CD4-positive, CD25-positive, alpha-beta regulatory T cell (primary cell): Measurements from ENCODE around the gene WNK2. TPM values are rescaled to one million over a fixed set of nuclear protein-coding genes. Genes with fewer than 3 reads are reported as not detected.

Experiments
- ATAC-seq, 2 donors: fragments of 150-1000 bp; cut with Tn5 transposase; one replicate each; pipeline ENCODE4 v1.10.0; 2021; ENCODE audit warnings: low read depth in 2 of 2, moderate number of reproducible peaks in 2 of 2, moderate library complexity in 1 of 2
- DNase-seq, 3 donors: peaks; one replicate each; pipeline versions ENCODE4 v3.0.0 to v3.0.0-alpha.2; 2012 to 2022; ENCODE audit warnings: mixed read lengths in 1 of 3
- H3K27ac ChIP-seq: one replicate; pipeline ENCODE4 v1.7.0; 2013; ENCODE audit warnings: mild to moderate bottlenecking, low read length; ENCODE audit not compliant: insufficient read depth, poor library complexity, severe bottlenecking
- H3K27me3 ChIP-seq: one replicate; pipeline ENCODE4 v1.7.0; 2013; ENCODE audit warnings: low read length; ENCODE audit not compliant: control insufficient read depth, insufficient read depth
- H3K36me3 ChIP-seq: one replicate; pipeline ENCODE4 v1.7.0; 2013; ENCODE audit warnings: mild to moderate bottlenecking, low read length, moderate library complexity; ENCODE audit not compliant: control insufficient read depth, insufficient read depth
- H3K4me1 ChIP-seq: 2 replicates; pipeline ENCODE4 v1.7.0; 2013; ENCODE audit warnings: mild to moderate bottlenecking, low read length; ENCODE audit not compliant: insufficient read depth, control insufficient read depth, poor library complexity, severe bottlenecking
- H3K4me3 ChIP-seq: one replicate; pipeline ENCODE4 v1.7.0; 2013; ENCODE audit warnings: low read depth, mild to moderate bottlenecking, low read length, moderate library complexity
- H3K9me3 ChIP-seq, 2 experiments: 1 replicate in 1 of 2; 2 replicates in 1 of 2; pipeline ENCODE4 v1.7.0; 2013; ENCODE audit warnings: low read length in 2 of 2, mild to moderate bottlenecking in 1 of 2, moderate library complexity in 1 of 2; ENCODE audit not compliant: control insufficient read depth in 2 of 2
- H3K27ac Mint-ChIP-seq, 3 donors: one replicate each; pipeline ENCODE4 v1.8.0; 2020 to 2022; ENCODE audit warnings: mild to moderate bottlenecking in 3 of 3, mixed read lengths in 3 of 3, moderate library complexity in 2 of 3
- H3K27me3 Mint-ChIP-seq: one replicate; pipeline ENCODE4 v1.8.0; 2022; ENCODE audit warnings: mild to moderate bottlenecking, mixed read lengths
- H3K36me3 Mint-ChIP-seq: one replicate; pipeline ENCODE4 v1.8.0; 2020; ENCODE audit warnings: mixed read lengths
- H3K4me1 Mint-ChIP-seq, 4 donors: one replicate each; pipeline ENCODE4 v1.8.0; 2020 to 2022; ENCODE audit warnings: mixed read lengths in 4 of 4, mild to moderate bottlenecking in 1 of 4
- H3K4me3 Mint-ChIP-seq, 4 donors: one replicate each; pipeline ENCODE4 v1.8.0; 2020 to 2022; ENCODE audit warnings: mild to moderate bottlenecking in 4 of 4, mixed read lengths in 4 of 4, moderate library complexity in 3 of 4
- H3K9me3 Mint-ChIP-seq, 7 donors: one replicate each; pipeline ENCODE4 v1.8.0; 2020 to 2022; ENCODE audit warnings: mixed read lengths in 7 of 7, mild to moderate bottlenecking in 3 of 7, moderate library complexity in 2 of 7
- polyA plus RNA-seq, 4 donors: library from polyadenylated mRNA; unstranded; fragments of 300-500 nt; fragmentation: Illumina TruSeq; gene quantifications; one replicate each; pipeline ENCODE4 v1.2.3, GENCODE V29; 2021
- total RNA-seq: library from RNA; stranded (reverse); gene quantifications from one replicate; pipeline ENCODE4 v1.2.3, GENCODE V29; 2022

WNK2 gene
- total and polyA plus RNA-seq, 5 donors from 2014 or later, result 0.22 TPM; not detected in 4

DNA sequence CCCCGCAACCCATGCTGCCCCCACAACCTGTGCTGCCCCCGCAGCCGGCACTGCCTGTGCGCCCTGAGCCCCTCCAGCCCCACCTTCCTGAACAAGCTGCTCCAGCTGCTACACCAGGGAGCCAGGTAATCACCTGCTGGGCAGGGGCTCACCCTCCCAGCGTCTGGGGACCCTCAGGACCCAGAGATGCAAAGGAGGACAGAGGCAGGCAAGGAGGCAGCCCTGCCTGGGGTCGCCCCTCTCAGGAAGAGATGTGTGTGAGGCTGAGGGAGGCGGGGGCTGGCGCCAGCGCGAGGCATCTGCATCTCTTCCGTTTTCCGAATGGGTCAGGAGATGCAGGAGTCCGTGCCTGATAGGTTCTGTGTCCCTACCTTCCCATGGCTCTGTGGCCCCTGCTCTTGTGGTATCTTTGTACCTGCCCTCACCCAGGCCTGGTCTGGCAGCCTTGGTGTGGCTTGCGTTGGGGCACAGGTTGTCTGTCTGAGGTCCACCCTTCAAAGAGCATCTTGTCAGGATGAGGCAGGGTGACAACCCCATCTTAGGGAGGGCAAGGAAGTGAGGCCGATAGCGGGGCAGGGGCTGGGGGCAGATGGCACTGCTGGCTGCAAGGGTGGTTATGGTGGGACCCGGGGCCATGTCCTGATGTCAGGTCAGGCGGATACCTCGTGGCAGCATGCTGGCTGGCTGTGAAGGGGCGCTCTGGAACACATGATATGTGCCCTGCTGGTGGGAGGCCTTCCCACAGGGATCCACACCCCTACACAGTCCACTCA is 75.7 kb downstream of the WNK2 start:
- Histone ChIP-seq H3K9me3 (no peaks in the 10 kb centered on the region), H3K4me3 (no peak overlapping the region), H3K27ac (no peak overlapping the region), H3K4me1 (no peaks in the 10 kb centered on the region), H3K27me3 (no peaks in the 10 kb centered on the region), H3K36me3 (no peaks in the 10 kb centered on the region)
- DNase-seq (no peak), ATAC-seq (no peak)
- no peaks in the 10 kb centered on the region for H3K36me3 Mint-ChIP-seq
- H3K4me1 Mint-ChIP-seq, result peaks cover 0 to 4% (median 0%) of the 10 kb centered on the region in 4 donors
- H3K27me3 Mint-ChIP-seq, result no peaks in the 10 kb centered on the region
- no peak overlapping the region for H3K4me3 Mint-ChIP-seq
- no peak overlapping the region for H3K27ac Mint-ChIP-seq
- H3K9me3 Mint-ChIP-seq, result no peaks in the 10 kb centered on the region

DNA sequence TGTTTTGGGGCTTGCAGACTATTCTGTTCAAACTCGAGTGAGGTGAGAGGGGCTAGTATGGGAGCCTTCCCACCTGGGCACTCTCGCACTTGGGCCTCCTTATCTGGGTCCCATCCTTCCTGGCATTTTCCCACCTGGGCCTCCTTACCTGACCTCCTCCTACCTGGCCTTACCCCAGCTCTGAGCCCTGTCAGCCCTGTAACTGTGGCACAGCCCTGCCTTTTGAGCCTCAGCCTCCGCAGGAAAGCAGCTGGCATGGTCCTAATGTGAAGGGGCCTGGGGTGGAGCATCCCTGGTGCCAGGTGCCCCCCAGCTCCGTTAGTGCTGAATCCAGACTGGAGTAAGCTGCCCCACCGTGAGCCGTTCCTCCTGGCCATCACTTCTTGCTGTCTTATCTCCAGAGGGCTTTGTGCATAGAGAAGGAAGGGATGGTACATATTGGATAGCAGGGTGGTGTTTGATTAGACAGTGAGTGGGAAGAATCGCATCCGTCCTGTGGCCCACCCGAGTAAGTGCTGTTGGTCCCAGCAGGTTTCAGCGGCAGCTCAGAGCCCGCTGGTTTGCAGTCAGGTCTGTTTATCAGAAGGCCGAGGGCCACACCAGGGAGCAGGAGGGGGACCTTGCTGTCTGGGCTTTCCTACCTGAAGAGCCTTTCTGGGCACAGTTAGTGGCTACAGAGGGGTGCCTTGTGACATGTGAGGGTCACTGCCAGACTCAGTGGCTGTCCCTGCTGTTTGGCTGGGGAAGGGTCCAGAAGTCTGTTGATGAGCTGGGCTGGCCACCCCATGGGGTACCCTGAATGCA is 76.5 kb downstream of the WNK2 start:
- ATAC-seq, result no peak
- H3K9me3 Mint-ChIP-seq, result no peaks in the 10 kb centered on the region
- no peak overlapping the region for H3K4me3 Mint-ChIP-seq
- H3K36me3 Mint-ChIP-seq, result no peaks in the 10 kb centered on the region
- H3K27ac Mint-ChIP-seq, result no peak overlapping the region
- Histone ChIP-seq H3K36me3 (no peaks in the 10 kb centered on the region), H3K4me1 (no peaks in the 10 kb centered on the region), H3K9me3 (no peaks in the 10 kb centered on the region), H3K4me3 (no peak overlapping the region), H3K27ac (no peak overlapping the region), H3K27me3 (no peaks in the 10 kb centered on the region)
- peaks cover 0 to 10% (median 0%) of the 10 kb centered on the region in 4 donors for H3K4me1 Mint-ChIP-seq
- no peak for DNase-seq
- no peaks in the 10 kb centered on the region for H3K27me3 Mint-ChIP-seq

GRCh38 chr9:93261281-93261680 is 77.3 kb downstream of the WNK2 start:
- Mint-ChIP-seq H3K36me3 (no peaks in the 10 kb centered on the region), H3K27me3 (no peaks in the 10 kb centered on the region), H3K27ac (no peak overlapping the region), H3K4me3 (no peak overlapping the region), H3K9me3 (no peaks in the 10 kb centered on the region), H3K4me1 (peaks cover 0 to 14% (median 5%) of the 10 kb centered on the region in 4 donors)
- no peak overlapping the region for H3K4me3 ChIP-seq
- no peaks in the 10 kb centered on the region for H3K4me1 ChIP-seq
- H3K9me3 ChIP-seq, result no peaks in the 10 kb centered on the region
- no peak for DNase-seq
- H3K27ac ChIP-seq, result no peak overlapping the region
- no peaks in the 10 kb centered on the region for H3K27me3 ChIP-seq
- no peaks in the 10 kb centered on the region for H3K36me3 ChIP-seq
- ATAC-seq, result no peak

- peaks cover 0 to 14% (median 5%) of the 10 kb centered on the region in 4 donors for H3K4me1 Mint-ChIP-seq
- DNase-seq (no peak), ATAC-seq (no peak)
- H3K4me3 Mint-ChIP-seq, result no peak overlapping the region
- no peaks in the 10 kb centered on the region for H3K27me3 Mint-ChIP-seq
- Histone ChIP-seq H3K27me3 (no peaks in the 10 kb centered on the region), H3K27ac (no peak overlapping the region), H3K4me3 (no peak overlapping the region), H3K36me3 (no peaks in the 10 kb centered on the region), H3K9me3 (no peaks in the 10 kb centered on the region), H3K4me1 (no peaks in the 10 kb centered on the region)
- no peaks in the 10 kb centered on the region for H3K9me3 Mint-ChIP-seq
- no peaks in the 10 kb centered on the region for H3K36me3 Mint-ChIP-seq
- H3K27ac Mint-ChIP-seq, result no peak overlapping the region
Measured at GRCh38 chr9:93261735-93262523, 78.0 kb downstream of the WNK2 start.

DNA sequence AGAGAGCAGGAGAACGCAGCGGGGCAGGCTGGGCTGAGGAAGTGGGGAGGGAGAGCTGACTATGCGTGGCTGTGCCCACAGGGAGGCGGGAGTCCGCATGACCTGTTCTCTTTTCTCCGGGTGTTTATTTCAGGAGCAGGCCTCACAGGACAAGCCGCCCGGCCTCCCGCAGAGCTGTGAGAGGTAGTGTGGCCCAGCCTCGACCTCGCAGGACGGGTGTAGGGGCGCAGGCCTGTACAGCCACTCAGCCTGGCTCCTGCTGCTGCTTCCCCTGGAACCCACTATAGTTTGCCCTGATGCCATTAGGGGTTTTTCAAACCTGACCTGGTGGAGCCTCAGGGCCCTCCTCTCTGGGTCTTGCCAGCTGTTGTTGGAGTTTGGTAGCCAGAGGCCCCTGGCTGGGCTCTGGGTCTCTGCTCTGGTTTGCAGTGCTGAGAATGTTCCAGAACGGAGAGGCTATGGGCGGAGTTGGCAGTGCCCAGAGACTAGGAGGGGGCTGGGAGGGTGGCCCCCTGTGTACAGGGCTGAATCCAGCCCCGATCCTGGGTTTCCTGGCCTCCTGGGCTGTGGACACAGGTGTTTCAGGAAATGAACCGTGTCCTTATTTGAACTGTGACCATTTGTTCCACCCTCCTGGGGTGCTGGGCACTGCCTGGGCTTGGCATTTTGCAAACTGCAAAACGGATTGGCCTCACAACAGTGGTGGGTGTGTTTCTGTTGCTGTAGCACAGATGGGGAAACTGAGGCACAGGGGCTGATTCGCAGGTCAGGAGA is 78.8 kb downstream of the WNK2 start:
- DNase-seq (no peak), ATAC-seq (no peak)
- Mint-ChIP-seq H3K27me3 (no peaks in the 10 kb centered on the region), H3K9me3 (no peaks in the 10 kb centered on the region), H3K4me3 (no peak overlapping the region), H3K27ac (no peak overlapping the region), H3K36me3 (no peaks in the 10 kb centered on the region), H3K4me1 (peaks cover 0 to 20% (median 7%) of the 10 kb centered on the region in 4 donors)
- no peak overlapping the region for H3K4me3 ChIP-seq
- no peaks in the 10 kb centered on the region for H3K36me3 ChIP-seq
- no peaks in the 10 kb centered on the region for H3K9me3 ChIP-seq
- no peaks in the 10 kb centered on the region for H3K4me1 ChIP-seq
- no peaks in the 10 kb centered on the region for H3K27me3 ChIP-seq
- H3K27ac ChIP-seq, result no peak overlapping the region

DNA sequence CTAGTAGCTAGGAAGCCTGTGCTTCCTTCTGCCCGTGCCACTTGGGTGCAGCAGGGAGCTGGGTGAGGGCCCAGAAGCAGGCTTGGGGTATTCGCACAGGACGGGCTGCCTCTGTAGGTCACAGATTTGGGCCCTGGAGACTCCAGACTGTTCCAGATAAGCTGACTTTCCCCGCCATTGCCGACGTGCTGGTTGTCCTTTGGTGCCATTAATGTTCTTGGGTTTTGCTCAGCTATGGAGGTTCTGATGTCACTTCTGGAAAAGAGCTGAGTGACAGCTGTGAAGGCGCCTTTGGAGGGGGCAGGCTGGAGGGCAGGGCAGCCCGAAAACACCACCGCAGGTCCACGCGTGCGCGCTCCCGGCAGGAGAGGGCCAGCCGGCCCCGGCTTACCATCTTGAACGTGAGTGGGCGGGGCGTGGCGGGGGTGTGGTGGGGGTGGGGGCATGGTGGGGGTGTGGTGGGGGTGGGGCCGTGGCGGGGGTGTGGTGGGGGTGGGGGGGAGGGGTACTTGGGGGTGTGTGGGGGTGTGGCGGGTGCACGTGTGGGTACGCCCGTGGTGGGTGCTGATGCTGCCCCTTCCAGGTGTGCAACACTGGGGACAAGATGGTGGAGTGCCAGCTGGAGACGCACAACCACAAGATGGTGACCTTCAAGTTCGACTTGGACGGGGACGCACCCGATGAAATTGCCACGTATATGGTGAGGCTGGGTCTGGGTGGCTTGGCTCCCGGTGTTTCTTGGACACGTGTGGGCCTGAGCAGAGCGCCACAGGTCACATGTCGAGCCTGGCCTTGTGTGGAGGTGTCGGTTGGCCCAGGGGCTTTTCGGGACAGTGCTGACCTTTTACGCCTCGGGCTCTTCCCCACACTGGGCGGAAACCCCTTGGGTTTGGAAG is 79.6 kb downstream of the WNK2 start:
- Histone ChIP-seq H3K4me3 (no peak overlapping the region), H3K9me3 (no peaks in the 10 kb centered on the region), H3K36me3 (no peaks in the 10 kb centered on the region), H3K4me1 (peaks cover 7% of the 10 kb centered on the region), H3K27me3 (no peaks in the 10 kb centered on the region), H3K27ac (no peak overlapping the region)
- ATAC-seq (no peak), DNase-seq (no peak)
- no peak overlapping the region for H3K4me3 Mint-ChIP-seq
- no peak overlapping the region for H3K27ac Mint-ChIP-seq
- H3K9me3 Mint-ChIP-seq, result no peaks in the 10 kb centered on the region
- peaks cover 0 to 25% (median 10%) of the 10 kb centered on the region in 4 donors for H3K4me1 Mint-ChIP-seq
- no peaks in the 10 kb centered on the region for H3K27me3 Mint-ChIP-seq
- no peaks in the 10 kb centered on the region for H3K36me3 Mint-ChIP-seq
